Keratinocyte (primary cell): ENCODE results near the gene DDX20. TPM values are rescaled to one million over a fixed set of nuclear protein-coding genes. Genes with fewer than 3 reads are reported as not detected.

Experiments used
- DNase-seq: peaks from one replicate; pipeline ENCODE4 v3.0.0-alpha.2; 2011; ENCODE audit warnings: low read depth, missing footprints, low spot score
- FAIRE-seq: peaks from 2 replicates; lab custom pipeline; 2011; peaks lifted over from hg19 to GRCh38; lab: Jason Lieb, UNC
- H2AFZ ChIP-seq: 2 replicates; pipeline ENCODE4 v1.6.0; 2012; ENCODE audit warnings: low read length, control low read depth, inconsistent platforms; ENCODE audit not compliant: control insufficient read depth
- H3K27ac ChIP-seq: 2 replicates; pipeline ENCODE4 v1.5.1; 2011; ENCODE audit warnings: low read length; ENCODE audit not compliant: control insufficient read depth, insufficient read depth
- H3K27me3 ChIP-seq: 3 replicates; pipeline ENCODE4 v1.6.0; 2011; ENCODE audit warnings: low read length; ENCODE audit not compliant: control insufficient read depth, insufficient read depth; ENCODE audit errors: extremely low read depth
- H3K36me3 ChIP-seq, 2 experiments: 2 replicates in 1 of 2; 3 replicates in 1 of 2; pipeline ENCODE4 v1.5.1; 2011; ENCODE audit warnings: low read length in 2 of 2, mild to moderate bottlenecking in 1 of 2; ENCODE audit not compliant: control insufficient read depth in 2 of 2, insufficient read depth in 2 of 2; ENCODE audit errors: extremely low read depth in 1 of 2
- H3K4me1 ChIP-seq: 3 replicates; pipeline ENCODE4 v1.5.1; 2011; ENCODE audit warnings: low read length; ENCODE audit not compliant: control insufficient read depth, insufficient read depth; ENCODE audit errors: extremely low read depth
- H3K4me2 ChIP-seq: 3 replicates; pipeline ENCODE4 v1.6.0; 2011; ENCODE audit warnings: low read depth, low read length; ENCODE audit not compliant: control insufficient read depth, insufficient read depth; ENCODE audit errors: extremely low read depth
- H3K4me3 ChIP-seq, 3 experiments: fragments of 200-600 bp in 1 of 3; sonication (generic) in 1 of 3; 2 replicates in 2 of 3; 3 replicates in 1 of 3; pipeline ENCODE4 v1.5.1; 2011 to 2016; ENCODE audit warnings: low read length in 3 of 3, mild to moderate bottlenecking in 3 of 3, control low read depth in 2 of 3, inconsistent platforms in 1 of 3, low read depth in 1 of 3, mixed read lengths in 1 of 3, mixed run types in 1 of 3, moderate library complexity in 1 of 3; ENCODE audit not compliant: control insufficient read depth in 2 of 3, insufficient read depth in 2 of 3; ENCODE audit errors: extremely low read depth in 1 of 3
- H3K79me2 ChIP-seq: 2 replicates; pipeline ENCODE4 v1.6.0; 2012; ENCODE audit warnings: low read length; ENCODE audit not compliant: control insufficient read depth, insufficient read depth
- H3K9ac ChIP-seq: 3 replicates; pipeline ENCODE4 v1.6.0; 2011; ENCODE audit warnings: low read length; ENCODE audit not compliant: control insufficient read depth, insufficient read depth; ENCODE audit errors: extremely low read depth
- H3K9me1 ChIP-seq: 3 replicates; pipeline ENCODE4 v1.6.0; 2011; ENCODE audit warnings: low read length; ENCODE audit not compliant: control insufficient read depth, insufficient read depth; ENCODE audit errors: extremely low read depth
- H3K9me3 ChIP-seq: 2 replicates; pipeline ENCODE4 v1.5.1; 2012; ENCODE audit warnings: low read depth, low read length; ENCODE audit not compliant: control insufficient read depth
- H4K20me1 ChIP-seq: 3 replicates; pipeline ENCODE4 v1.6.0; 2011; ENCODE audit warnings: low read length; ENCODE audit not compliant: control insufficient read depth, insufficient read depth; ENCODE audit errors: extremely low read depth
- CTCF ChIP-seq, 3 experiments: IDR thresholded peaks in 1 of 3; conservative IDR thresholded peaks in 1 of 3; optimal IDR thresholded peaks in 1 of 3; 2 replicates in 2 of 3; 3 replicates in 1 of 3; pipeline versions ENCODE3 to v1.5.1; 2011; ENCODE audit warnings: low read length in 3 of 3, mild to moderate bottlenecking in 3 of 3, moderate library complexity in 2 of 3, control low read depth in 1 of 3, inconsistent platforms in 1 of 3; ENCODE audit not compliant: insufficient read depth in 2 of 3; ENCODE audit errors: extremely low read depth in 1 of 3
- EZH2 ChIP-seq: IDR thresholded peaks from one replicate; pipeline ENCODE4 v1.6.1; 2012; ENCODE audit warnings: inconsistent platforms, mild to moderate bottlenecking, low read length, moderate library complexity
- dilution Hi-C: fragments of 300-500 bp; cut with MboI; formaldehyde crosslinking; loops from one replicate; pipeline ENCODE4 v1.7.0; 2020; ENCODE audit warnings: low sequenced_read_pairs; ENCODE audit not compliant: extremely low pct_ligation_motif_present
- polyA plus RNA-seq, 5 experiments: library from polyadenylated mRNA; depleted of rRNA in 3 of 5; stranded (reverse) in 3 of 5; stranded (forward) in 1 of 5; unstranded in 1 of 5; fragments of >200 nt; gene quantifications; 1 replicate in 1 of 5; 2 replicates in 3 of 5; 3 replicates in 1 of 5; pipeline versions ENCODE4 v1.2.1 to v1.2.3, GENCODE V29; 2011 to 2012; ENCODE audit warnings: missing spikeins in 2 of 5, low read depth in 1 of 5, low replicate concordance in 1 of 5

DDX20 gene
- polyA plus RNA-seq, 1 donor (not counting 4 experiments of a cell fraction or from before 2014, with no cell fraction given): 14.8 TPM

GRCh38 chr1:111734856-111735255, 20.8 kb upstream of the DDX20 start:
- no peak overlapping the region for H2AFZ ChIP-seq
- H3K27me3 ChIP-seq: no peaks in the 10 kb centered on the region
- peaks cover 24% of the 10 kb centered on the region for H3K4me1 ChIP-seq
- FAIRE-seq (no peak), DNase-seq (no peak)
- H3K79me2 ChIP-seq: no peaks in the 10 kb centered on the region
- no peaks in the 10 kb centered on the region for H4K20me1 ChIP-seq
- H3K27ac ChIP-seq: no peak overlapping the region
- H3K9me3 ChIP-seq: no peaks in the 10 kb centered on the region
- no peaks in the 10 kb centered on the region for H3K36me3 ChIP-seq
- H3K4me3 ChIP-seq: no peak overlapping the region
- H3K9ac ChIP-seq: no peak overlapping the region
- H3K9me1 ChIP-seq: no peaks in the 10 kb centered on the region
- H3K4me2 ChIP-seq: no peak overlapping the region
- dilution Hi-C loops: no loop called here
- TF ChIP-seq EZH2: no peak
- TF ChIP-seq CTCF (optimal IDR thresholded peaks at IDR 0.05 in 1 of 3, IDR thresholded peaks at IDR 0.05 in 1 of 3, conservative IDR thresholded peaks at IDR 0.05 in 1 of 3; ENCODE audit: extremely low read depth in 1 of 3, insufficient read depth in 2 of 3, low read length in 3 of 3): no peak

GRCh38 chr1:111735321-111735720, 20.4 kb upstream of the DDX20 start:
- no peak for TF ChIP-seq EZH2
- no peak for TF ChIP-seq CTCF (optimal IDR thresholded peaks at IDR 0.05 in 1 of 3, IDR thresholded peaks at IDR 0.05 in 1 of 3, conservative IDR thresholded peaks at IDR 0.05 in 1 of 3; ENCODE audit: extremely low read depth in 1 of 3, insufficient read depth in 2 of 3, low read length in 3 of 3)
- dilution Hi-C loops: no loop called here
- no peak overlapping the region for H3K4me2 ChIP-seq
- H3K4me1 ChIP-seq: peaks cover 27% of the 10 kb centered on the region
- H3K27ac ChIP-seq: no peak overlapping the region
- no peak for DNase-seq
- H3K27me3 ChIP-seq: no peaks in the 10 kb centered on the region
- H4K20me1 ChIP-seq: no peaks in the 10 kb centered on the region
- no peaks in the 10 kb centered on the region for H3K9me3 ChIP-seq
- H3K79me2 ChIP-seq: no peaks in the 10 kb centered on the region
- no peaks in the 10 kb centered on the region for H3K36me3 ChIP-seq
- FAIRE-seq: no peak
- no peak overlapping the region for H2AFZ ChIP-seq
- no peaks in the 10 kb centered on the region for H3K9me1 ChIP-seq
- no peak overlapping the region for H3K4me3 ChIP-seq
- H3K9ac ChIP-seq: no peak overlapping the region
